Mucosa of rectum (tissue), 2 donors: ENCODE results near the gene PAEP.

Experiments
- H3K27ac ChIP-seq, 2 donors: one replicate each; pipeline ENCODE4 v1.7.0; 2013; ENCODE audit warnings: inconsistent platforms in 2 of 2, low read depth in 2 of 2, low read length in 2 of 2
- H3K27me3 ChIP-seq, 2 donors: one replicate each; pipeline ENCODE4 v1.7.0; 2013; ENCODE audit warnings: low read length in 2 of 2; ENCODE audit not compliant: control insufficient read depth in 2 of 2, insufficient read depth in 2 of 2
- H3K36me3 ChIP-seq, 2 donors: one replicate each; pipeline ENCODE4 v1.7.0; 2013; ENCODE audit warnings: low read length in 2 of 2; ENCODE audit not compliant: control insufficient read depth in 2 of 2, insufficient read depth in 2 of 2
- H3K4me1 ChIP-seq, 2 donors: one replicate each; pipeline ENCODE4 v1.7.0; 2013; ENCODE audit warnings: low read length in 2 of 2, mild to moderate bottlenecking in 1 of 2; ENCODE audit not compliant: control insufficient read depth in 2 of 2, insufficient read depth in 2 of 2
- H3K4me3 ChIP-seq, 2 donors: one replicate each; pipeline ENCODE4 v1.7.0; 2013; ENCODE audit warnings: low read length in 2 of 2
- H3K9ac ChIP-seq, 2 donors: one replicate each; pipeline ENCODE4 v1.7.0; 2013; ENCODE audit warnings: low read length in 2 of 2, low read depth in 1 of 2, mild to moderate bottlenecking in 1 of 2
- H3K9me3 ChIP-seq, 2 donors: one replicate each; pipeline ENCODE4 v1.7.0; 2013; ENCODE audit warnings: low read length in 2 of 2; ENCODE audit not compliant: control insufficient read depth in 2 of 2
- donor health status: healthy.
- donor health status: Normal muscosa, but diverticular disease.

The PAEP gene

DNA sequence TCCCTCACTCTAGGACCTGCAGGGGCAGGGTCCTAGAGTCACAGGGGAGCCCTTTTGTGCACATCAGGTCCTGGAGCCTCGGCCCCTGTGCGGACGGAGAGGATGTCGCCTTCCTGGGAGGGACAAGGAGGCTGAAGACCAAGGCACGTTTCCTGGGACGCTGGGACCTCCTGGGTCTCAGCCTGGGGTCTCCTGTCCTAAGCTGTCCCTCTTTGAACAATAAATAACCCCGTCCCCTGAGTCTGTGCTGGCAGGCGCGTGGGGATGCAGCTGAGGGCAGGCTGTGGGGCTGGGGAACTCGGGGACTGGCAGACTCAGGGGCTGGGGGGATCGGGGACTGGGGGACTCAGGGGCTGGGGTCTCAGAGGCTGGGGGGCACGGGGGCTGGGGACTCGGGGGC is 31.1 kb downstream of the PAEP start:
- H3K9me3 ChIP-seq, result no peaks in the 10 kb centered on the region
- H3K36me3 ChIP-seq, result no peaks in the 10 kb centered on the region
- no peak overlapping the region for H3K9ac ChIP-seq
- peaks cover 0 to 4% of the 10 kb centered on the region in 2 donors for H3K27me3 ChIP-seq
- no peak overlapping the region for H3K27ac ChIP-seq
- no peaks in the 10 kb centered on the region for H3K4me1 ChIP-seq
- H3K4me3 ChIP-seq, result no peak overlapping the region

DNA sequence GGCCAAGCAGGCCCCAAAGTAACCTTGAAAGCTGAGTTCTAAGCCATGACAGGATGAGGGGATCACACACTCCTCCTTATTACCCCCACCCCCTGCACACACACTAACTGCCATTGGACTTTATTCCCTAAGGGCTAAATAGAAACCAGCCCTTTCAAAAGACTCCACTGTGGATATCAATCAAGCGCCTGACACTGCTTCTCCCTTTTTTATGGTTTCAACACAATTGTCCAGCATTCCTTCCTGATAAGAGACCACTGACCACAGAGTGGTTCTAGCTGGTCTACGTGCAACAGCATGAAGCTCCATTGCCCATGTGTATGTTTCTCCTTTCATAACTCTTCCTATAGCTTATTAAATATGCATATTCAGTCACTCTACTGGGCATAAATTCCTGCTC is 34.7 kb downstream of the PAEP start:
- Histone ChIP-seq H3K27me3 (peaks cover 0 to 4% of the 10 kb centered on the region in 2 donors), H3K4me3 (no peak overlapping the region), H3K9me3 (no peaks in the 10 kb centered on the region), H3K36me3 (no peaks in the 10 kb centered on the region), H3K9ac (no peak overlapping the region), H3K27ac (no peak overlapping the region), H3K4me1 (no peaks in the 10 kb centered on the region)

DNA sequence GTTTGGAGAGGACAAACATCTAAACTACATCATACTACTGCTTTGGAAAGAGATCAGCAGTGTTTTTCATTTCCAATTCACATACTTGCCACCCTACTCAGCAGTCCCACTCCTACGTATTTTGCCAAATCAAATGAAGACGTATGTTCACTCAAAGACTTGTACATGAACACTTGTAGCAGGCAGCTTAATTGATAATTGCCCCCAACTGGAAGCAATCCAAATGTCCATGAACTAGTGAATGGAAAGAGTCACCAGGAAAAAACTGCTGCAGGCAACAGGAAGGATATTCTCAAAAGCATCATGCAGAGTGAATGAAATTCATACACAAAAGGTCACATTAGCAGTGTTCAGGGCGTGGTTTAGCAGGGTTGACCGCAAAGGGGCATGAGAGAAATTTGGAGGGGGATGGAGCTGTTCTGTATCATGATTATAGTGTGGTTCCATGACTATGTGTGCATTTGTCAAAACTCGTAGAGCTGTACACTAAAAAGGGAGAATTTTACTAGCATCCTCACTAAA is 38.8 kb downstream of the PAEP start:
- Histone ChIP-seq H3K4me1 (no peaks in the 10 kb centered on the region), H3K36me3 (no peaks in the 10 kb centered on the region), H3K9me3 (no peaks in the 10 kb centered on the region), H3K27ac (no peak overlapping the region), H3K4me3 (no peak overlapping the region), H3K9ac (no peak overlapping the region), H3K27me3 (peaks cover 0 to 4% of the 10 kb centered on the region in 2 donors)

DNA sequence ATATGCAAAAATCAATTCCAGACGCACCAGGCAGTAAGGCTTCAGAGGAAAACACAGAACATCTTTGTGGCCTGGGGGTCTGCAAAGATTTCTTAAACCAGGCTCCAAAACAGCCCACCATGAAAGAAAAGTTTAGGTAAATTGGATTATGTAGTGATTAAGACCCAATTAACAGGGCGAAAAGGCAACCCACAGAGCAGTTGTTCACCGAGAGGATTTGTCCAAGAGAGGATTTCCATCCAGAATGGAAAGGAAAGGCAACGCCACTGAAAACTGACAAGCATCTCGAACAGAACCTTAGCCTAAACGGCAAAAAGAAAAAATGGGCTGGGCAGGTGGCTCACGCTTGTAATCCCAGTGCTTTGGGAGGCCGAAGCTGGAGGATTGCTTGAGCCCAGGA is 40.4 kb downstream of the PAEP start:
- no peaks in the 10 kb centered on the region for H3K9me3 ChIP-seq

DNA sequence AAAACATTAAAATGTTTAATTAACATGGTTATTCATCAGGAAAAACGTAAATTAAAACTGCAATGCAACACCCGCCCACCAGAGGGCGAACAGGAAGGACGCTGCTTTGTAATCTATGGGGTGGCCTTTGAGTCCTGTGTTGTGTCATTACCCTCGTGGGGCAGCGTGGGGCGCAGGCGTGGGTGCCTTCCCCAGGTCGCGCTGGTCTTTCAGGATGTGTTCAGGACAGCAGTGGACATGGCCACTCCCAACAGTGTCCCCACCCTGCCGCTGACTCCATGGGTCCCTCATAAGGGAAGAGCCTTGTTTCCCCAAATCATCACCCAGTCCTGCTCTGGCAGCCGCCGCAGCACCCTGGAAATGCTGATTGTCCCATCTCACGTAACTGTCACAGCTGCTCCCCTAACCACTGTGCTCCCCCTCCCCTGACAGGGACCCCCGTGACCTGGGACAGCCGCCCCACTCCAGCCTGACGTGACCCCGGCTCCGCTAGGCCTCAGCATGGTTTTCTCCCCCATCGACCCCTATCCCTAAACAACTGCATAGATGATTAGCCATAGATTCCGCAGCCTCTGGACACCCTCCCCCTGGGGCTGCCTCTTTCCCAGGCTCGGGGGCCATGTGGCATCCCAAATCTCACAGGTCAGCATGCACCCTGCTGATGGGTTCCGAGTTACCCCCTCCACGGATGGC is 41.4 kb downstream of the PAEP start:
- Histone ChIP-seq H3K27ac (no peak overlapping the region), H3K4me1 (no peaks in the 10 kb centered on the region), H3K9ac (no peak overlapping the region), H3K36me3 (no peaks in the 10 kb centered on the region), H3K4me3 (no peak overlapping the region), H3K27me3 (no peaks in the 10 kb centered on the region), H3K9me3 (no peaks in the 10 kb centered on the region)

More for the DNA sequence above, 40.4 kb downstream of the PAEP start:
- Histone ChIP-seq H3K27ac (no peak overlapping the region), H3K4me3 (no peak overlapping the region), H3K9ac (no peak overlapping the region), H3K27me3 (no peaks in the 10 kb centered on the region), H3K4me1 (no peaks in the 10 kb centered on the region), H3K36me3 (no peaks in the 10 kb centered on the region)

DNA sequence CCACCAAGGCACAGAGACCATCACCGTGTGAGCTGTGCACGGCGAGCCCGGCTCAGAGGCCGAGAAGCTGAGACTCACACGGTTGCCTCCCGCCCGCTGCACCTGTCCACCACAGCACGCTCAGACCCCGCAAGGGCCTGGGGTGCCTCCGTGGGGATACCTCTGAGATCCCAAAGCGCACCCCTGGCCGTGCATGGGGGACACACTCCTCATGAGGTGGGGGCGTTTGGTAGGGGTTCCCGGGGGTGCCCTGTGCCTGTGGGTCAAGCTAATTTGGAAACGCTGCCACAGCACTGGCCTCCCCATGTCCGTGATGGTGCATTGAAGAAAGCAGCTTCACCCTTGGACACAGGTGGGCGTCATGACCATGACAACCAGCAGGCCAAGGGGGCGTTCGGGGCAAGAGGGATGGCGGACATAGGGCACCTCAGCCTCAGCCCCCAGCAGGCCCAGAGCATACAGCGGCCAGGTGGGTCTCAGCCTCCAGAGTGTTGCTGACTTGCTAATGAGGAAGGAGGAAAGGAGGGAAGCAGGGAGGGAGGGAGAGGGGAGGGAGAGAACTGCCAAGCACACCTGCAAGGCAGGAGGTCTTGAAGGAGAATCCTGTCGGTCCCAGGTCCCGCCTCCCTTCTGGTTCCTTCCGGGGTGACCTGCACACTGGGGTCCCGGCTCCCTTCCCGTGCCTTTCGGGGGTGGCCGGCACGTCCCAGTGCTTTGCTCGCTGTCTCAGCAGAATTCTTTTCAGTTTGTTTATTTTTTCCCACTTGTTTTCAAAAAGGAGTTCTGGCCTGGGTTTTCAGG is 43.1 kb downstream of the PAEP start:
- Histone ChIP-seq H3K9ac (no peak overlapping the region), H3K4me1 (no peaks in the 10 kb centered on the region), H3K4me3 (no peak overlapping the region), H3K9me3 (no peaks in the 10 kb centered on the region), H3K27me3 (no peaks in the 10 kb centered on the region), H3K36me3 (no peaks in the 10 kb centered on the region), H3K27ac (no peak overlapping the region)

DNA sequence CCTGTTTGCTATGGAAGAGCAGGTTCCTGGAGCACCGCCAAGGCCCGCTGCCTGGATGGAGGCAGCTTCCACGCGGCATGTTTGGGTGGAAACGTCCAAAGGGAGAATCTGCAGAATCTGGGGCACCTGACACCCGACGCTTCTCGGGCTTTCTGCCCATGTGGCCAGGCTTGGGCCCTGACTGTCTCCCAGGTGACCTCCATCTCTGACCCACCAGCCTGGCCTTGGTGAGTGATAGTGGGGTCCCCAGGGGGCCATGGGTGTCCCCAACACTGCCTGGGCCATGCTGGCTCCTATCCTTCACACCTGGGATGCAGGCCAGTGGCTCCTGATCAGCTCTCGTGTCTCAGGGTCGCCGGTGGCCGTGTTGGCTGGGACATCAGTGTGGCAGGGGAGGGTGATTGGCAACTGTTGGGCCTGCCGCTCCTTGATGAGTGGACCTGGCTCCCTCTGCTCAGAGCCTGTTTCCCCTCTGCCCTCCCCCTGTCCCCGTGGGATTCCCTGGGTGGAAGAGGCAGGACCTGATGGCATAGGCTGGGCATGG is 43.8 kb downstream of the PAEP start:
- no peaks in the 10 kb centered on the region for H3K36me3 ChIP-seq
- no peak overlapping the region for H3K9ac ChIP-seq
- no peak overlapping the region for H3K27ac ChIP-seq
- H3K4me3 ChIP-seq, result no peak overlapping the region
- H3K4me1 ChIP-seq, result no peaks in the 10 kb centered on the region
- H3K9me3 ChIP-seq, result no peaks in the 10 kb centered on the region
- no peaks in the 10 kb centered on the region for H3K27me3 ChIP-seq

DNA sequence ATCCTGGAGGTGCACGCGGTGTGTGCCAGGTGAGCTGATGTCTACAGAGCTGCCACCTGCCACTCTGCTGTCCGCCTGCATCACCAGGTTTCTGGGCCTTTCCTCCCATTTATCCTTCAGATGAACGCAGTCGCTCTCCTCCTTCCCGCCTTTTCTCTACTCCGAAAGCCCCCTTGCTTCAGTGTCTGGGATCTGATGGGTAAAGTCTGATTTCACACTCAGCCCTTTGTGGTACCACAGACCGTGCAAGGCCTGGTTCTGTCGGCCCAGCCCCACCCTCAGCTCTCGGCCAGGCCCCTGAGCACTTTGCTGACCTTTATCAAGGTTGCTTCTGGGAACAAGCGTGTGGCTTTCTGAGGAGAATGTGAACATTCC is 45.3 kb downstream of the PAEP start:
- H3K27ac ChIP-seq, result no peak overlapping the region
- no peaks in the 10 kb centered on the region for H3K4me1 ChIP-seq
- peaks cover 0 to 4% of the 10 kb centered on the region in 2 donors for H3K27me3 ChIP-seq
- no peaks in the 10 kb centered on the region for H3K9me3 ChIP-seq
- H3K36me3 ChIP-seq, result no peaks in the 10 kb centered on the region
- H3K4me3 ChIP-seq, result no peak overlapping the region
- H3K9ac ChIP-seq, result no peak overlapping the region

DNA sequence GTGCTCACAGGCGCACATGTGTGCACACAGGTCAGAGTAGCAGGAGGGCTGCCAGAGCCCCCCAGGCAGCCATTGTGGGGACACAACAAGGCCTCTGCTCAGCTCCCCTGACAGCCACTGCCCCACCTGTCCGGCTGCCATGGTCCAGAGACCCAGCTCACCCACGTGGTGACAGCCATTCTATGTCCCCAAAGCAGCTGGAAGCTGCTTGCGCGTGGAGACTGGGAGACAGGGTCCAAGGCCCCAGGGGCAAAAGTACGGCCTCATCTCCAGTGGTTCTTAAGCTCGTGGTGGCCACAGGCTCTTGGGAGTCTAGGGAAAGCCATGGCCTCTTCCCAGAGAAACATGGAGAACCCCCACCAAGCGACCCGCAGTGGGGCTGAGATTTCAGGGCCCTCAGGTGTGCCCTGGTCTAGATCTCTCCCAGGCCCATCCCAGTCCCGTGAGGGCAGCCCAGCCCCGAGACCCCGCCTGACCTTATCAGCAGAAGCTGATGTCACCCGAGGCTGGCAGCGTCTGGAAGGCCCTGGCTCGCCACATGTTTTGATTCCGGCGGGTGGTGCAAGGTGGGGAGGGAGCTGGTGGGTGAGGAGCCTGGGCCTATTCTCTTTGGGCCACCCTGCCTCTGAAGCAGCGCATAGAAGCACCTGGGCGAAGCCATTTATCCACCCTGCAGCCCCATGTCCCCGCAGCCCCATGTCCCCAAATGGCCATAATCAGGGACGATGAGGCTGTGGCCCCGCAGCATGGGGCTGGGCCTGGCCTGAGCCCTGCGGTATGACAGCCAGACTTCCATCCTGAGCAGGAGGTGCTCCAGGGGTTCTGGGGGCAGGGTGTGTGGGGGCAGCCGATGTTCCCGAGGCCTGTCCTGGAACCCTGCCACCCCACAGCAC is 46.1 kb downstream of the PAEP start:
- H3K4me1 ChIP-seq, result no peaks in the 10 kb centered on the region
- no peaks in the 10 kb centered on the region for H3K36me3 ChIP-seq
- no peak overlapping the region for H3K27ac ChIP-seq
- H3K9ac ChIP-seq, result no peak overlapping the region
- no peak overlapping the region for H3K4me3 ChIP-seq
- peaks cover 0 to 4% of the 10 kb centered on the region in 2 donors for H3K27me3 ChIP-seq
- no peaks in the 10 kb centered on the region for H3K9me3 ChIP-seq
